ENCODE measurements around the gene TRAM2. TPM values are rescaled to one million over a fixed set of nuclear protein-coding genes. Genes with fewer than 3 reads are reported as not detected.

TRAM2 gene
- total RNA-seq, 1 donor from 2014 or later = 30.6 TPM

GRCh38 chr6:52566201-52566600, 10.7 kb downstream of the TRAM2 start:
- no peak for DNase-seq

GRCh38 chr6:52564856-52565255, 12.0 kb downstream of the TRAM2 start:
- no peak for DNase-seq

GRCh38 chr6:52562911-52563310, 13.9 kb downstream of the TRAM2 start:
- DNase-seq = peak; percentile 86

GRCh38 chr6:52560462-52560861, 16.4 kb downstream of the TRAM2 start:
- DNase-seq = peak; percentile 67

GRCh38 chr6:52558266-52559000, 18.4 kb downstream of the TRAM2 start:
- no peak for DNase-seq

GRCh38 chr6:52557389-52558265, 19.2 kb downstream of the TRAM2 start:
- no peak for DNase-seq

GRCh38 chr6:52555518-52556233, 21.2 kb downstream of the TRAM2 start:
- no peak for DNase-seq

- DNase-seq = no peak
Observed at GRCh38 chr6:52554684-52555280, 22.1 kb downstream of the TRAM2 start.

GRCh38 chr6:52553719-52554118, 23.1 kb downstream of the TRAM2 start:
- no peak for DNase-seq

GRCh38 chr6:52553158-52553557, 23.7 kb downstream of the TRAM2 start:
- DNase-seq = no peak

- no peak for DNase-seq
Observed at GRCh38 chr6:52552278-52552643, 24.6 kb downstream of the TRAM2 start.

- DNase-seq = peak; percentile 87
Observed at GRCh38 chr6:52551483-52552277, 25.2 kb downstream of the TRAM2 start.

GRCh38 chr6:52550870-52551269, 26.0 kb downstream of the TRAM2 start:
- DNase-seq = no peak

GRCh38 chr6:52550014-52550575, 26.8 kb downstream of the TRAM2 start:
- peak; percentile 85 for DNase-seq

GRCh38 chr6:52549428-52549827, 27.4 kb downstream of the TRAM2 start:
- no peak for DNase-seq

GRCh38 chr6:52548999-52549398, 27.9 kb downstream of the TRAM2 start:
- DNase-seq = no peak

- no peak for DNase-seq
Observed at GRCh38 chr6:52548353-52548713, 28.5 kb downstream of the TRAM2 start.

- DNase-seq = no peak
Observed at GRCh38 chr6:52547647-52548352, 29.1 kb downstream of the TRAM2 start.

- DNase-seq = no peak
Observed at GRCh38 chr6:52546678-52547077, 30.2 kb downstream of the TRAM2 start.

- no peak for DNase-seq
Observed at GRCh38 chr6:52546192-52546591, 30.7 kb downstream of the TRAM2 start.
